Pericardium fibroblast (primary cell): ENCODE measurements around the gene PDCD2L. TPM values are rescaled to one million over a fixed set of nuclear protein-coding genes. Genes with fewer than 3 reads are reported as not detected.

Experiments
- total RNA-seq: library from RNA; depleted of rRNA; stranded (reverse); fragments of >200 nt; gene quantifications from 2 replicates; pipeline ENCODE4 v1.2.3, GENCODE V29; 2015

PDCD2L gene
- total RNA-seq: 6.5 and 11.6 TPM in 2 replicates

GRCh38 chr19:34404109-34404909 lies at the start of gene PDCD2L:
Gene PDCD2L (plus strand): TSS chr19:34404399. CDS start chr19:34404431, 32 bp downstream.

GRCh38 chr19:34364830-34365462 lies 39.3 kb upstream of the PDCD2L start, which contains the start of gene GPI:
Gene GPI (plus strand): TSS chr19:34365196. CDS start chr19:34365267, 71 bp downstream.

Other genes starting within 250 kb of the PDCD2L start
- gene LSM14A, start 231.9 kb upstream of the PDCD2L start, total RNA-seq: 44.7 and 57.1 TPM in 2 replicates
- gene GARRE1, start 149.8 kb upstream of the PDCD2L start, total RNA-seq: 7.6 and 11.6 TPM in 2 replicates
- gene GPI, start 39.2 kb upstream of the PDCD2L start, total RNA-seq: 192 and 283 TPM in 2 replicates
- 44.9 and 59.3 TPM in 2 replicates for gene UBA2, start 24.0 kb downstream of the PDCD2L start, total RNA-seq
- 28.7 and 44.1 TPM in 2 replicates for gene WTIP, start 77.4 kb downstream of the PDCD2L start, total RNA-seq